Embryonic facial prominence (tissue), 1 donor: ENCODE results near the gene IQCE.

Experiments used
- DNase-seq: peaks from one replicate; pipeline ENCODE4 v3.0.0-alpha.2; 2016; ENCODE audit errors: extremely low spot score

IQCE gene

DNA sequence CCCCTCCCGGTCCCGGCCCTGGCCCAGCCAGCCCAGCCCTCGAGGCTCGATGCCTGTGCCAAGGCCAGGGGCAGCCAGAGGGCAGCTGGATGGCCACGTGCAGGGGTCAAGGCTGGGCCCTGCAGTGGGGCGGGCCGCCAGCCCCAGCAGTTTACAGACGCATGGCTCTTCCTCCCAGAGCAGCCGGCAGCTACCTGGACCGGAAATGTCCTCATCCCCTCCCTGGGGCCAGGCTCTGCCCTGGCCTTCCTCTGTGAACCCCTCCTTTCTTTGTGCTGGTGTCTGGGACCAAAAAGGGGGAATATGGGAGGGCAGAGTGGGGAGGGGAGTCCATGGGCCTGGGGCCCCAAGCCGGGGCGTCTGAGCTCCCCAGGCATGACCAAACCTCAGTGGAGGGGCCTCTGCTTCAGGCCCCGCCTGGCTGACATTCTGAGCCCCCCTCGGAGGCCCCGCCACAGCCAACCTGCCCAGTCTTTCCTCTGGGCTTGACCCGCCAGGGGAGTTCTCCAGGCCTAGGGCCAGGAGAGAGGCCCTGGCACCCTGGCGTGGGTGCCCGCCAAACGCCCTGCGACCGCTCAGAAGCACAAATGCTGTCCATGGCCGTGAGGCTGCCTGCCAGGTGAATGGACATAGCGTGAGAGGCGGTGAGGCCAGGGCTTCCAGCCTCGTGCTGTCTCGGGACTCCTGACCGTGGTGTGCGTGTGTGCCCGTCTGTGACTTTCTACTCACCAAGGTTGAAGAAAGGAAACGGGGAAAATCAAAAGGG lies 104.5 kb downstream of the IQCE start:
- DNase-seq = no peak

DNA sequence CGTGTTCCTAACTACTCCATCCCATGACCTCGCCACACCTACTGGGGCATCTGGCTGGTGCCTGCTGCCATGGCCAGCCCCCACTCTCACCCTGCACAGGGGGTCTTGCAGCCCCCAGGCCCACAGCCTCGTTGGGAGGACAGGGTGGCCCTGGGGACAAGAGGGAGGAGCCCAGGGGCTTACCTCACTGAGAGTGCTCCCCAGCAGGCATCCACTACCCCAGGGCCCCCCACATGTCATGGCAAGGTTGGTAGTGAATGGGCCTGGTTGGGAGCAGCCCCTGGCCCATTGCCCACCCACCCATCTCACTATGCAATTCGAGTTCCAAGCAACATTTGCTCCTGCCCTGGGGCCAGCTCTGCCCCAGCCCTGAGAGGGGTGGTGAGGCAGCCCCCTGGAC lies 105.2 kb downstream of the IQCE start:
- no peak for DNase-seq
